ENCODE measurements around the gene ARVCF. TPM values are rescaled to one million over a fixed set of nuclear protein-coding genes. Genes with fewer than 3 reads are reported as not detected.

Gene ARVCF
- total and polyA plus RNA-seq, 2 donors (not counting 1 experiment from before 2014, with no cell fraction given), result 2.2 to 6.7 TPM

DNA sequence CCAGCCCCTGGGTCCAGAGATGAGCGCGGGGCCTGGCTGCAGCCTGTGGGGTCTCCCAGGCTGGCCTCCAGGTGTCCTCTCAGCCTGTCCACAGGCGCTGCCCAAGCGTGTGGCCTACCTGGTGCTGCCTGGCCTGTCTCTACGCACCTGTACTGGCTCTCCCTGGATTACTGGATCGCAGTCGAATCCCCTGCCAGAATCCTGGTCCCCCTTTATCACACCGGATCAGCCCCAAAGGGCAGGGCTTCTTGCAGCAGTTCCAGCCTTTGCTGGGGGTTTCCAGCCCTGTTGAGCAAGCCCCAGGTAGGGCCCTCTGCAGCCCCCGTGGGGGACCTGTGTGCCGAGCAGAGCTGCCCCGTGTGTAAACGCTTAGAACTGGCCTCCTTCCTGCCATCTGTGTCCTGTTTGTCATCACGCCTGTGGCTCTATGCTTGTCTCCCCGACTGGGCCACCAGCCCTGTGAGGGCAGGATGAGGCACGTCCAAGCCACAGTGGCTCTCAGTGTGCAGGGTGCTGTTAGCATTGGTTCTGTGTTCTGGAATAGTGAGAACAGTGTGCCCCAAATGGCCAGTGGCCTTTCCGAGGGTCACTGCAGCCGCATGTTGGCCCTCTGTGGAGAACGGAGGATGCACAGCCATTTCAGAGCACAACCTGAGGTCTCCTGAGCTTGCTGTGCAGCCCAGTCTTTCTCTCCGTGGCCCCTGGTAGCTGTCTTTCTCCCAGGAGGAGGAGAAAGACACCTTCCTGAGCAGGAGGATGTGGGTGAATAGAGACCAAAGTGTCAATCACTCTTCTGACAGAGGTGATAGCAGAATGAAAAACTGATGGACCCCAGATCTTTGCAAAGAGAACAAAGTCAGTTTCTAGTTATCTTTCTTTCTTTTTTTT is 61.1 kb downstream of the ARVCF start:
- Histone ChIP-seq H3K4me3 (ENCODE audit: control extremely low read depth in 1 of 5, extremely low read depth in 1 of 5, insufficient read depth in 1 of 5, low read depth in 2 of 5, low read length in 4 of 5) (no peak overlapping the region), H3K4me1 (ENCODE audit: control insufficient read depth in 2 of 2, insufficient read depth in 2 of 2, low read length in 2 of 2) (no peaks in the 10 kb centered on the region), H3K27ac (ENCODE audit: low read length in 2 of 2) (no peak overlapping the region), H4K20me1 (ENCODE audit: control insufficient read depth, insufficient read depth, low read length, poor library complexity, severe bottlenecking) (peaks cover 42% of the 10 kb centered on the region), H3K79me2 (ENCODE audit: control insufficient read depth, insufficient read depth, low read length) (peaks cover 25% of the 10 kb centered on the region), H3K4me2 (replicated peaks; ENCODE audit: low read depth, low read length, poor library complexity, severe bottlenecking) (no peak overlapping the region), H3K9me3 (ENCODE audit: control extremely low read depth in 1 of 3, control insufficient read depth in 2 of 3, insufficient read depth in 1 of 3, low read length in 2 of 3) (peaks cover 0 to 3% (median 0%) of the 10 kb centered on the region in 3 donors), H2AFZ (ENCODE audit: insufficient read depth, low read depth, low read length, poor library complexity, severe bottlenecking) (no peak overlapping the region), H3K27me3 (replicated peaks in 1 of 4; ENCODE audit: control extremely low read depth in 1 of 4, control insufficient read depth in 3 of 4, insufficient read depth in 4 of 4, low read length in 3 of 4) (no peaks in the 10 kb centered on the region), H3K9ac (ENCODE audit: low read length) (no peak overlapping the region), H3K36me3 (replicated peaks in 1 of 2; ENCODE audit: control extremely low read depth in 1 of 2, control insufficient read depth in 1 of 2, extremely low read depth in 1 of 2, insufficient read depth in 2 of 2, low read length in 1 of 2) (no peaks in the 10 kb centered on the region)
- ATAC-seq (ENCODE audit: low read depth) (no peak), DNase-seq (no peak)
- H3K27ac Mint-ChIP-seq, result no peak overlapping the region
- no peak for TF ChIP-seq CTCF (IDR thresholded peaks at IDR 0.05)
- TF ChIP-seq EZH2 (IDR thresholded peaks at IDR 0.05; ENCODE audit: borderline replicate concordance, insufficient read depth, low read depth, low read length, poor library complexity, severe bottlenecking), result no peak
- ChIA-PET POLR2A (interaction anchor here (0.6 to 0.7 kb wide), 2 partner anchors 69 to 100 kb away, joined by 3 to 11 read pairs; no protein-coding TSS in a partner anchor), CTCF (interaction anchor here (0.9 kb wide), 1 partner anchor 12 kb away, joined by 3 read pairs; no protein-coding TSS in a partner anchor)
- H3K4me1 Mint-ChIP-seq, result peaks cover 22% of the 10 kb centered on the region
- WGBS (ENCODE audit: insufficient coverage), result 51% methylated on average over 19 of the region's 19 CpGs
- intact Hi-C loops (cut with micrococcal nuclease), result no loop called here
- no peaks in the 10 kb centered on the region for H3K27me3 Mint-ChIP-seq
- H3K4me3 Mint-ChIP-seq, result no peak overlapping the region
- no peaks in the 10 kb centered on the region for H3K9me3 Mint-ChIP-seq (ENCODE audit: insufficient read depth)

DNA sequence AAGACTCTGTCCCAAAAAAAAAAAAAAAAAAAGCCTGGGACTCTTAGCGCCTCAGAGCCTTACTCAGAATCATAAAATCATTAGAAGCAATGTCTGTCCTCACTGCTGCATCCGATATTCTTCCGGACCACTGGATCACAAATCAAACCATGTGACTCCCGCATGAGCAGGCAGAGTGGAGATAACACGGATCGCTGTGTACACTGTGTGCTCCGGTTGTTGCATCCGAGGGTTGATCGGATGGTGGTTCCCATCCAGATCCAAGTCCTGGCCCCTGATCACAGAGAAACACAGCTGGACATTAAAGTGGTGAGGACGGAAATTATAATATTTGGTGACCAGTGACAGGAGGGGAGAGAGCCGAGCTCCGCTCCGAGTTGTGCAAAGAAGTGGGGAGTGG is 65.3 kb downstream of the ARVCF start:
- no peak overlapping the region for H3K27ac Mint-ChIP-seq
- TF ChIP-seq EZH2 (IDR thresholded peaks at IDR 0.05; ENCODE audit: borderline replicate concordance, insufficient read depth, low read depth, low read length, poor library complexity, severe bottlenecking), result no peak
- TF ChIP-seq CTCF (IDR thresholded peaks at IDR 0.05), result no peak
- peaks cover 0 to 3% of the 10 kb centered on the region in 2 experiments for H3K36me3 ChIP-seq (replicated peaks in 1 of 2; ENCODE audit: control extremely low read depth in 1 of 2, control insufficient read depth in 1 of 2, extremely low read depth in 1 of 2, insufficient read depth in 2 of 2, low read length in 1 of 2)
- H3K27me3 Mint-ChIP-seq, result no peaks in the 10 kb centered on the region
- H3K4me2 ChIP-seq (replicated peaks; ENCODE audit: low read depth, low read length, poor library complexity, severe bottlenecking), result no peak overlapping the region
- no peak for ATAC-seq (ENCODE audit: low read depth)
- POLR2A ChIA-PET, result no interaction called here
- no peaks in the 10 kb centered on the region for H3K9me3 Mint-ChIP-seq (ENCODE audit: insufficient read depth)
- no peak for DNase-seq
- H4K20me1 ChIP-seq (ENCODE audit: control insufficient read depth, insufficient read depth, low read length, poor library complexity, severe bottlenecking), result peaks cover 23% of the 10 kb centered on the region
- no peak overlapping the region for H3K9ac ChIP-seq (ENCODE audit: low read length)
- CTCF ChIA-PET, result interaction anchor here (0.7 to 1.7 kb wide), 3 partner anchors 8 to 221 kb away, joined by 3 to 5 read pairs (median 4); no protein-coding TSS in a partner anchor
- H3K4me3 ChIP-seq (ENCODE audit: control extremely low read depth in 1 of 5, extremely low read depth in 1 of 5, insufficient read depth in 1 of 5, low read depth in 2 of 5, low read length in 4 of 5), result no peak overlapping the region
- H3K79me2 ChIP-seq (ENCODE audit: control insufficient read depth, insufficient read depth, low read length), result peaks cover 43% of the 10 kb centered on the region
- peaks cover 5 to 6% of the 10 kb centered on the region in 2 donors for H3K4me1 ChIP-seq (ENCODE audit: control insufficient read depth in 2 of 2, insufficient read depth in 2 of 2, low read length in 2 of 2)
- H3K4me1 Mint-ChIP-seq, result peaks cover 24% of the 10 kb centered on the region
- H3K4me3 Mint-ChIP-seq, result no peak overlapping the region
- no peaks in the 10 kb centered on the region for H3K9me3 ChIP-seq (ENCODE audit: control extremely low read depth in 1 of 3, control insufficient read depth in 2 of 3, insufficient read depth in 1 of 3, low read length in 2 of 3)
- intact Hi-C loops (cut with micrococcal nuclease), result no loop called here
- H3K27me3 ChIP-seq (replicated peaks in 1 of 4; ENCODE audit: control extremely low read depth in 1 of 4, control insufficient read depth in 3 of 4, insufficient read depth in 4 of 4, low read length in 3 of 4), result no peaks in the 10 kb centered on the region
- 95% methylated on average over 13 of the region's 13 CpGs for WGBS (ENCODE audit: insufficient coverage)
- no peak overlapping the region for H2AFZ ChIP-seq (ENCODE audit: insufficient read depth, low read depth, low read length, poor library complexity, severe bottlenecking)
- no peak overlapping the region for H3K27ac ChIP-seq (ENCODE audit: low read length in 2 of 2)

Measured in B cell (primary cell).